Breast epithelium (tissue), 3 donors: ENCODE measurements around the gene FAM43A.

Source experiments
- CTCF ChIP-seq, 3 donors: fragments of 450-650 bp; IDR thresholded peaks; one replicate each; pipeline ENCODE4 v1.5.1; 2016 to 2017; ENCODE audit warnings: antibody characterized with exemption in 3 of 3, mild to moderate bottlenecking in 3 of 3, moderate library complexity in 3 of 3
- POLR2AphosphoS5 ChIP-seq, 3 donors: sonication (generic); formaldehyde crosslinking; IDR thresholded peaks; one replicate each; pipeline ENCODE4 v1.6.1; 2017; ENCODE audit warnings: antibody characterized with exemption in 3 of 3

- TF ChIP-seq POLR2AphosphoS5 (IDR thresholded peaks at IDR 0.05) (peak; percentile 99 to 100 (median 100)), CTCF (IDR thresholded peaks at IDR 0.05) (peak in 1 of 3 donors; percentile 22)
These were observed at the start of gene FAM43A for GRCh38 chr3:194685718-194686413.
